GM18508 (cell line): ENCODE measurements around the gene UGT1A7.
"Not testable (repeated sequence)": the region's sequence is repeated elsewhere in the genome, so short reads cannot be mapped to it uniquely, and the experiment has no call there.

Experiments used
- ATAC-seq: cut with Tn5 transposase; IDR thresholded peaks from one replicate; pipeline ENCODE4 v1.9.1; 2021; ENCODE audit warnings: moderate number of reproducible peaks; ENCODE audit not compliant: insufficient read depth, unreplicated experiment

UGT1A7 gene

DNA sequence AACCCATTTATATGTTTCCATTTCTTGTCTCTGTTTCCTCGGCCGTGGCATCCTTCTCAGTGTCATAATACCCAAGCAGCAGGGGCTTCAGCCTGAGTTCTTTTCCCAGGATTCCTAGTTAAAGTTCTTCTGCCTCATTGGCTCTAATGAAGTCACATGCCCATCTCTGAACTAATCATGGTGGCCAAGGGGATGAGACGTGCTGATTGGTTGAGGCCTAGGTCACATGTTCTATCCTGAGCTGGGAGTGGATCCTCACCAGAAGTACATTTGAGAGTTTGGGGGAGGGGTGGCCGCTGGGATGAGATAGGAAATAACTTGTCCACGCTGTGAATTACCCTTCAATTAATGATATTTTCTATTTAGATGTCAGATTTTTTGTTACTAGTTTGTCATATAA, 27.2 kb downstream of the UGT1A7 start:
- ATAC-seq, result no peak

DNA sequence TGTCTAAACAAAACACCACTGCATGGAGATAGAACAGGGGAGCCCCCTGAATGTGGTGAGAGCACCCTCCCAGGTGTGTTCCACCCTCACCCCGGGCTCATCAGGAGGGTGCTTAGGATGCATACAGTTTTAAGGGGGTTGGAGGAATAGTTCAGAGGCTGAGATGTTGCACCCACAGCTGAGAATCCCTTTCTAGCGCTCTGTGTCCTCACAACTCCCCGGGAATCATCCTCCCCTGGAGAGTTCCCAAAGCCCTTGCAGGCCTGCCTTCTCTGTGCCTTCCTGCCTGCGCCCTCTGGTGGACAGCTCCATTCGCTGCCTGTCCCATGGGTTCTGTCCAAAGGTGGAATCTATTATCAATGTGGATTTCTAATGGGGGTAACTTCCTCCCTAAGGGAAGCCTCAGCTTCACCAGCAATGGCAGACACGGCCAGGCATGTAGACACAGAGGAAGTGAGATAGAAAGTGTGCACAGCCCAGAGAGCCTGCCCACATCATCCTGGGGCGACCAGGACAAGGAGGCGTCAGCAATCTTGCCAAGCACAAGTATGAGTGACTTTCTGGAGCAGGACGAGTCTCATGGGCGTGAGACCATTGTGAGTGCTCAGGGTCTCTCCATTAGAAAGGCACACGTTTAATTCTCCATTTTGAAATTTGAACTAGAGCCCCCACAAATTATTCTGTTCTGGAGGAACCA, 29.8 kb downstream of the UGT1A7 start:
- no peak for ATAC-seq

DNA sequence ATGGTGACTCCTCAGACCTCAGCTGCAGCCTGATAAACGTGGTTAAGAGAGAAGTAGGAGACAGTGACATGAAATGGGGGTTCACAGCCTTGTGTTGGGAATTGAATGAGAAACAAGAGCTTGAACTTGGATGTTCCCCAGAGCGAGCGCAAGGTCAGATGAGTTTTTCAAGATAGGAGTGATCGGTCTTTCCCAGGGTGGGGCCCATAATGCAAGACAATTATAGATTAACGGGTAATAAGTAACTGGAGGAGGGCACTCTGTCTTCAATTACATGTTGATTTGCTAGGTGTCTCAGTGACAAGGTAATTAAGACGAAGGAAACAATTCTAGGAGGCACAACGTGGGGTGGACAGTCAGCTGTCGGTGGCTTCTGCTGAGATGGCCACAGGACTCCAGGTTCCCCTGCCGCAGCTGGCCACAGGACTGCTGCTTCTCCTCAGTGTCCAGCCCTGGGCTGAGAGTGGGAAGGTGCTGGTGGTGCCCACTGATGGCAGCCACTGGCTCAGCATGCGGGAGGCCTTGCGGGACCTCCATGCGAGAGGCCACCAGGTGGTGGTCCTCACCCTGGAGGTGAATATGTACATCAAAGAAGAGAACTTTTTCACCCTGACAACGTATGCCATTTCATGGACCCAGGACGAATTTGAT, 31.0 kb downstream of the UGT1A7 start, which contains the start of gene UGT1A5:
Gene UGT1A5 (plus strand): TSS at position 297 of the 651 bp plus-strand sequence. CDS start 85 bp downstream, at position 382.
- no peak for ATAC-seq

DNA sequence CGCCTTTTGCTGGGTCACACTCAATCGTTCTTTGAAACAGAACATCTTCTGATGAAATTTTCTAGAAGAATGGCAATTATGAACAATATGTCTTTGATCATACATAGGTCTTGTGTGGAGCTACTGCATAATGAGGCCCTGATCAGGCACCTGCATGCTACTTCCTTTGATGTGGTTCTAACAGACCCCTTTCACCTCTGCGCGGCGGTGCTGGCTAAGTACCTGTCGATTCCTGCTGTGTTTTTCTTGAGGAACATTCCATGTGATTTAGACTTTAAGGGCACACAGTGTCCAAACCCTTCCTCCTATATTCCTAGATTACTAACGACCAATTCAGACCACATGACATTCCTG, 31.5 kb downstream of the UGT1A7 start:
- no peak for ATAC-seq

DNA sequence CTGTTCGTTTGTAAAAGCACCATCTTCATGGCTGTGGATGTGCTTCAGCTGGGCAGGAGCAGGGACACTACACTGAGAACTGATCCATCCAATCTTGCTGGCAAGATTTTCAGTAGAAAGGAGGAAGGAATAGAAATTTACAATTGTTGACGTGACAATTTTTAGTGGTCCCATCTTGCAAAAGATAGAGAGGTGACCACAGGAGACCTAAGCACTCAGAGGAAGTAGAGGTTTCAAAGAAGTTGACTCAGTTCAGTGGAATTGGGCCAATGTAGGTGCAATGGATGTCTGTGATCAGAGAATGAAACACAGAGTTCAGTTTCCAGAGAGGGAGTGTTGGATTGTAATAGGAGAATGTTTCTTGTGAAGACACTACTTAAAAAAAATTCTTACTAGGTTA, 32.4 kb downstream of the UGT1A7 start:
- ATAC-seq, result no peak

DNA sequence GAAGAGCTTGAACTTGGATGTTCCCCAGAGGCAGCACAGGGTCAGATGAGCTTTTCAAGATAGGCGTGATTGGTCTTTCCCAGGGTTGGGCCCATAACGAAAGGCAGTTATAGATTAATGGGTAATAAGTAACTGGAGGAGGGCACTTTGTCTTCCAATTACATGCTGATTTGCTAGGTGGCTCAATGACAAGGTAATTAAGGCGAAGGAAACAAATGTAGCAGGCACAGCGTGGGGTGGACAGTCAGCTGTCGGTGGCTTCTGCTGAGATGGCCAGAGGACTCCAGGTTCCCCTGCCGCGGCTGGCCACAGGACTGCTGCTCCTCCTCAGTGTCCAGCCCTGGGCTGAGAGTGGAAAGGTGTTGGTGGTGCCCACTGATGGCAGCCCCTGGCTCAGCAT, 36.9 kb downstream of the UGT1A7 start, which contains the start of gene UGT1A4:
Gene UGT1A4 (plus strand): TSS at position 185 of the 400 bp plus-strand sequence. CDS start 85 bp downstream, at position 270.
- ATAC-seq, result no peak

DNA sequence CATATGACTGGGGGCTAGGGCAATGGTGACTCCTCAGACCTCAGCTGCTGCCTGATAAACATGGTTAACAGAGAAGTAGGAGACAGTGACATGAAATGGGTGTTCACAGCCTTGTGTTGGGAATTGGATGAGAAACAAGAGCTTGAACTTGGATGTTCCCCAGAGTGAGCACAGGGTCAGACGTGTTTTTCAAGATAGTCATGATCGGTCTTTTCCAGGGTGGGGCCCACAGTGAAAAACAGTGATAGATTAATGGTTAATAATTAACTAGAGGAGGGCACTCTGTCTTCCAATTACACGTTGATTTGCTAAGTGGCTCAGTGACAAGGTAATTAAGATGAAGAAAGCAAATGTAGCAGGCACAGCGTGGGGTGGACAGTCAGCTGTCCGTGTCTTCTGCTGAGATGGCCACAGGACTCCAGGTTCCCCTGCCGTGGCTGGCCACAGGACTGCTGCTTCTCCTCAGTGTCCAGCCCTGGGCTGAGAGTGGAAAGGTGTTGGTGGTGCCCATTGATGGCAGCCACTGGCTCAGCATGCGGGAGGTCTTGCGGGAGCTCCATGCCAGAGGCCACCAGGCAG, 47.1 kb downstream of the UGT1A7 start, which contains the start of gene UGT1A3:
Gene UGT1A3 (plus strand): TSS at position 320 of the 579 bp plus-strand sequence. CDS start 85 bp downstream, at position 405.
- no peak for ATAC-seq

DNA sequence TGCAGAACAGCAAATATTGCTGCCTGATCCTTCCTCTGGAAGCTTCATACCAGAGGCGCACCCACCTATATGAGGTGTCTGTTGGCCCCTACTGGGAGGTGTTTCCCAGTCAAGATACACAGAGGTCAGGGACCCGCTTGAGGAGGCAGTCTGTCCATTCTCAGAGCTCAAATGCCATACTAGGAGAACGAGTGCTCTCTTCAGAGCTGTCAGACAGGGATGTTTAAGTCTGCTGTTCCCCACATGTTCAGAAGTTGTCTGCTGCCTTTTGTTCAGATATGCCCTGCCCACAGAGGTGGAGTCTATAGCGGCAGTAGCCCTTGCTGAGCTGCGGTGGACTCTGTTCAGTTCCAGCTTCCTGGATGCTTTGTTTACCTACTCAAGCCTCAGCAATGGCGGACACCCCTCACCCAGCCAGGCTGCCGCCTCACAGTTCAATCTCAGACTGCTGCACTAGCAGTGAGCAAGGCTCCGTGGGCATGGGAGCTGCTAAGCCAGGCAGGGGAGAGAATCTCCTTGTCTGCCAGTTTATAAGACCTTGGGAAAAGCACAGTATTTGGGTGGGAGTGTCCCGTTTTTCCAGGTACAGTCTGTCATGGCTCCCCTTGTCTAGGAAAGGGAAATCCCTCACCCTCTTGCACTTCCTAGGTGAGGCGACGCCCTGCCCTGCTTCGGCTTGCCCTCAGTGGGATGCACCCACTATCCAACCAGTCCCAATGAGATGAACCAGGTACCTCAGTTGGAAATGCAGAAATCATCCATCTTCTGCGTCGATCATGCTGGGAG, 55.4 kb downstream of the UGT1A7 start:
- ATAC-seq, result not testable (repeated sequence)

DNA sequence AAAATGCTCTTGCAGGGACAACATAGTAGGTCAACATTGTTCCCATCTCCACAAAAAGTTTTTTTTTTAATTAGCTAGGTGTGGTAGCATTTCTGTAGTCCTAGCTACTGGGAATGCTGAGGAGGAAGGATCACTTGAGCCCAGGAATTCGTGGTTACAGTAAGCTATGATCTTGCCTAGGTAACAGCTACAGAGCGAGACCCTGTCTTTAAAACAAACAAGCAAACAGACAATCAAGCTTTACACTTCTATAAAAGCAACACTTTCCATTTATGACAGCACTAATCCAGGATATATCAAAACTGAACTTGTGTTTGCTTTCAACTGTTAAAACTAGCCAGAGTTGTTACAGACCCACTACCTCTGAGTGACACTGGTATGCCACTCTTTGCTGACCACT, 59.2 kb downstream of the UGT1A7 start:
- ATAC-seq, result no peak

DNA sequence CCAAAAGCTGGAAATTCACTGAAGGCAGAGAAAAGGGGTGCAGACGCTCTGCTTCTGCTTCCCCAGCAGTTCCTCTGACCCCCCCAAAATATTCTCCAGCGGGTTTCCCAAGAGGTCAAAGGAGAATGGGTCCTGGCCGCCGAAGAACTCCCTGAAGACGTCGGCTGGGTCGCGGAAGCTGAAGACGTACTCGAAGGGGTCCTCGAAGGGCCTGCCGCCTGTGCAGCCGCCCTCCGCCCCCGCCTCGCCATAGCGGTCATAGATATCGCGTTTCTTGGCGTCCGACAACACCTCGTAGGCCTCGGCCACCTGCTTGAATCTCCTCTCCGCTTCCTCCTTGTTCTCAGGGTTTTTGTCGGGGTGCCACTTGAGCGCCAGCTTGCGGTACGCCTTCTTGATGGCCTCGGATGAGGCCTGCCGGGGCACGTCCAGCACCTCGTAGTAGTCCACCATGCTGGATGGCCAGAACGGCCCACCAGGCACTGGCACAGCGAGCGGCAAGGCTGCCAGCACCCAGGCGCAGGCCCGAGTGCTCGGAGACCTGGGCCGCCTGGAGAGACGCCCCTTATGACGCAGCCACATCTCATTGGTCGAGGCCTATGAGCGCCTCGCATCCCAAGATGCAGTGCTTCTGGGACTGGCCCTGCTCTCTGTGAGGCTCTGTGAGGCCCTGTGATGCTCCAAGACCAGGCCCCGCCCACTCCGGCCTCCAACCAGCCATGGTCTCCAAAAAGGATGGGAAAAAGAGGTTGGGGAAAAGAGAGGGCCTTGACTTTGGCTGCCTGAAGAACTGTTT, 62.0 kb downstream of the UGT1A7 start:
- ATAC-seq, result no peak

DNA sequence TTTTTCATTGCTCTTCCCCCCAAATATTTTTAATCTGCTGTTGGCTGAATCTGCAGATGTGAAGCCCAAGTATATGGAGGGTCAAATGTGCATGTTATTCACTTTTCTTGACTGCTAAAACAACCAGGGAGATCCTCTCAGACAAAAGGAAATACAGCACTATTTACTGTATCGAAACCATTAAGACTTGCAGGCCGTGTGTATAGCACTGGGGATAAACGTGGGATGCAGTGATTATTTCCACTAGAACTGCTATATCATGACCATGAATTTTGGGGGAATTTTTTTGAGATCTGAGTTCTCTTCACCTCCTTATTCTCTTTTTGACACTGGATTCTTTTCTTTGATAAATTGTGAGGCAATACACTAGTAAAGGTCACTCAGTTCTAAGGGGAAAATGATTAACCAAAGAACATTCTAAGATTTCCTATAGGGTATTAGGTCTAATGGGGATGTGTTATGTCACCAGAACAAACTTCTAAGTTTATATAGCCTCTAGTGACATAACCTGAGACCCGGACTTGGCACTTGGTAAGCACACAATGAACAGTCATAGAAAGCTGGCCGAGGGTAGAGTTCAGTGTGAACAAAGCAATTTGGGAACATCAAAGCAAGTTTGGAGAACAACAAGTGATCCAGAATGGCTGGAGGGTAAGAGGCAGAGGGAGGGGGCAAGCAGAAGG, 63.5 kb downstream of the UGT1A7 start:
- ATAC-seq, result no peak

DNA sequence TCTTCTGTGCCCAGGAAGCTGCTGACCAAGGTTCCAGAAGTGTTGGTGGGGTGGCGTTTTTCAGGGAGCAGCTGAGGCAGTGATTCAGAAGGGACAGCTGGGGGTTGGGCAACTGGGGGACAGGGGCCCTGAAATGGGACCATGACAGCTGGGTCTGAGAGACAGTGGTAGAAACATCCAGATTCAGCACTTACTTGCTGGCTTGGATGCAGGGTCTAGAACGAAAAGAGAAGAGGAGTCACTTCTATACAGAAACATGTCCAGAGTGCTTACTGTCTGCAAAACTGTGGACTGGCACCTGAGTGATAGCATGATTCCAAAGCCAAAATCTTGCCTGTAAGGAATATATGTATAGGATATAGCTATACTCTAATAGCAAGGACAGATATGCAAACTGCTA, 64.1 kb downstream of the UGT1A7 start:
- ATAC-seq, result not testable (repeated sequence)

DNA sequence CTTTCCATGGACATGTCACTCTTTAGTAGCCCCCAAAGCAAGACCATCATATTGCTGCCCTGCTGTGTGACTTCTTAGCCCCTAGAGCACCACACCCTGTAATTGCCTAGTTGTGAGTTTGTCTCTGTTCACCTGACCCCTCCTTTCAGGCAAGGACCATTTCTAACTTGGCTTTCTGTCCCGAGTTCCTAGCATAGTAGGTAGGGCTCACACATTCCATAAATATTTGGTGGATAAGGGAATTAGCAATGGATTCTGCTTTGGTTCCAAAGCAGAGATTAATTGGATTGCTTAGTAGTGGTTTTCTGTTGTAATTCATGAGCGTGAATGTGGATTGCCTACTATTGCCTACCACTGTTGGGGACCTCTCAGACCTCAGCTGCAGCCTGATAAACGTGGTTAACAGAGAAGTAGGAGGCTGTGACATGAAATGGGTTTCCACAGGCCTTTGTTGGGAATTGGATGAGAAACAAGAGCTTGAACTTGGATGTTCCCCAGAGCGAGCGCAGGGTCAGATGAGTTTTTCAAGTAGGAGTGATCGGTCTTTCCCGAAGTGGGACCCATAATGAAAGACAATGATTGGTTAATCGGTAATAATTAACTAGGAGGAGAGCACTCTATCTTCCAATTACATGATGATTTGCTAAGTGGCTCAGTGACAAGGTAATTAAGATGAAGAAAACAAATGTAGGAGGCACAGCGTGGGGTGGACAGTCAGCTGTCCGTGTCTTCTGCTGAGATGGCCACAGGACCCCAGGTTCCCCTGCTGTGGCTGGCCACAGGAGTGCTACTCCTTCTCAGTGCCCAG, 65.0 kb downstream of the UGT1A7 start:
- no peak for ATAC-seq

DNA sequence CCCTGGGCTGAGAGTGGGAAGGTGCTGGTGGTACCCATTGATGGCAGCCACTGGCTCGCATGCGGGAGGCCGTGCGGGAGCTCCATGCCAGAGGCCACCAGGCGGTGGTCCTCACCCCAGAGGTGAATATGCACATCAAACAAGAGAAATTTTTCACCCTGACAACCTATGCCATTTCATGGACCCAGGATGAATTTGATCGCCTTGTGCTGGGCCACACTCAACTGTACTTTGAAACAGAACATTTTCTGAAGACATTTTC, 65.5 kb downstream of the UGT1A7 start:
- ATAC-seq, result no peak

DNA sequence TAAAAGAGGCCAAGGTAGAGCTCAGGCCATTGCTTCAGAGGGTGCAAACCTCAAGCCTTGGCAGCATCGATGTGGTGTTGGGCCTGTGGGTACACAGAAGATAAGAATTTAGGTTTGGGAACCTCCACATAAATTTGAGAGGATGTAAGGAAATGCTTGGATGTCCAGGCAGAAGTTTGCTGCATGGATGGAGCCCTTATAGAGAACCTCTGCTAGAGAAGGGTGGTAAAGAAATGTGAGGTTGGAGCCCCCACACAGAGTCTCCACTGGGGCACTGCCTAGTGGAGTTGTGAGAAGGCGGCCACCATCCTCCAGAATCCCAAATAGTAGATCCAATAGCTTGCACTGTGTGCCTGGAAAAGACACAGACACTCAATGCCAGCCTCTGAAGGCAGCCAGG, 69.0 kb downstream of the UGT1A7 start:
- ATAC-seq, result not testable (repeated sequence)

DNA sequence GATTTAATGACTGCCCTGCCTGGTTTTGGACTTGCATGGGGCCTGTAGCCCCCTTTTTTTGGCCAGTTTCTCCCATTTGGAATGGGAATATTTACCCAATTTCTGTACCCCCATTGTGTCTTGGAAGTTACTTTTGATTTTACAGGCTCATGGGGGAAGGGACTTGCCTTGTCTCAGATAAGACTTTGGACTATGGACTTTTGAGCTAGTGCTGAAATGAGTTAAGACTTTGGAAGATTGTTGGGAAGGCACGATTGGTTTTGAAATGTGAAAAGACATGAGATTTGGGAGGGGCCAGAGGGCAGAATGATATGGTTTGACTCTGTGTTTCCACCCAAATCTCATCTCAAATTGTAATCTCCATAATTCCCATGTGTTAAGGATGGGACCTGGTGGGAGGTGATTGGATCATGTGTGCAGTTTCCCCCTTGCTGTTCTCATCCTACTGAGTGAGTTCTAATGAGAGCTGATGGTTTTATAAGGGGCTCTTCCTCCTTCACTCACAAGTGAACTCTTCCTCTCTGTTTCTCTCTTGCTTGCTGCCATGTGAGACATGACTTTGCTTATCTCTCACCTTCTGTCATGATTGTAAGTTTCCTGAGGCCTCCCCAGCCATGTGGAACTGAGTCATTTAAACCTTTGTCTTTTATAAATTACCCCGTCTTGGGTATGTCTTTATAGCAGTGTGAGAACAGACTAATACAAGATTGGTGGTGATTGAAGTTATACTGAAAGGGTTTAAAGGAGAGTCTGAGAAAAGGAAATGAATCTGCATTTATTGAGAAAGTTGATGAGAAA, 69.7 kb downstream of the UGT1A7 start:
- ATAC-seq, result not testable (repeated sequence)

DNA sequence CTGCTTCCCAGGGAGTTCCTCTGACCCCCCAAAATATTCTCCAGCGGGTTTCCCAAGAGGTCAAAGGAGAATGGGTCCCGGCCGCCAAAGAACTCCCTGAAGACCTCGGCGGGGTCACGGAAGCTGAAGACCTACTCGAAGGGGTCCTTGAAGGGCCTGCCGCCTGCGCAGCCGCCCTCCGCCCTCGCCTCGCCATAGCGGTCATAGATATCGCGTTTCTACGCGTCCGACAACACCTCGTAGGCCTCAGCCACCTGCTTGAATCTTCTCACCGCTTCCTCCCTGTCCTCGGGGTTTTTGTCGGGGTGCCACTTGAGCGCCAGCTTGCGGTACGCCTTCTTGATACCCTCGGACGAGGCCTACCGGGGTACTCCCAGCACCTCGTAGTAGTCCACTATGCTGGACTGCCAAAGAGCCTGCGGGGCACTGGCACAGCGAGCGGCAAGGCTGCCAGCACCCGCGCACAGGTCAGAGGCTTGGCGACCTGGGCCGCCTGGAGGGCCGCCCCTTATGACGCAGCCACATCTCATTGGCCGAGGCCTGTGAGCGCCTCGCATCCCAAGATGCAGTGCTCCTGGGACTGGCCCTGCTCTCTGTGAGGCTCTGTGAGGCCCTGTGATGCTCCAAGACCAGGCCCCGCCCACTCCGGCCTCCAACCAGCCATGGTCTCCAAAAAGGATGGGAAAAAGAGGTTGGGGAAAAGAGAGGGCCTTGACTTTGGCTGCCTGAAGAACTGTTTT, 73.3 kb downstream of the UGT1A7 start:
- no peak for ATAC-seq
